HG02759 (cell line): Measurements from ENCODE around the gene RRP8.
A peak's percentile ranks its signal among the peaks of the same experiment; 100 is the strongest.

Experiments
- ATAC-seq: cut with Tn5 transposase; IDR thresholded peaks from one replicate; pipeline ENCODE4 v1.9.1; 2021; ENCODE audit warnings: mild to moderate bottlenecking, moderate library complexity; ENCODE audit not compliant: unreplicated experiment

RRP8 gene

GRCh38 chr11:6604790-6605189 lies 1.4 kb upstream of the RRP8 start:
- ATAC-seq, result no peak

DNA sequence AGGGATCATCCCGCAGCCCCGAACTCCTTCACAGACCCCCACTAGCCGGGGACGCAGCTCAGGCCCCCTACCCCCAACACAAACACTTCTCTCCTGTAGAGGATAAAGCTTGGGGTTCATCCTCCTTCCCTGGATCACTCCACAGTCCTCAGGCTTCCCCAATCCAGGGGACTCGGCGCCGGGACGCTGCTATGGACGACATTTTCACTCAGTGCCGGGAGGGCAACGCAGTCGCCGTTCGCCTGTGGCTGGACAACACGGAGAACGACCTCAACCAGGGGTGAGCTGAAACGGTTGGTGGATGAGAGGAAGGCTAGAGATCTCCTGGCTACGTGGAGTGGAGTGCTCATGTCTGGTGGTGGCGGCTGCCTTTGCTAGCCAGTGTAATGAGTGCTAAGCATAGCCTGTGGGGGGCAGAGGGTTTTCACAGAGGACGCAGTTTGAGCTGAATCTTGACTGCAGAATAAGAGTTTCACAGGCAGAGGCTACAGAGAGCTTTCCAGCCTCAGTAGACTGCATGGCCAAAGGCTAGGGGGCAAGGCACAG lies 738 bp upstream of the RRP8 start:
- ATAC-seq, result peak; percentile 36

DNA sequence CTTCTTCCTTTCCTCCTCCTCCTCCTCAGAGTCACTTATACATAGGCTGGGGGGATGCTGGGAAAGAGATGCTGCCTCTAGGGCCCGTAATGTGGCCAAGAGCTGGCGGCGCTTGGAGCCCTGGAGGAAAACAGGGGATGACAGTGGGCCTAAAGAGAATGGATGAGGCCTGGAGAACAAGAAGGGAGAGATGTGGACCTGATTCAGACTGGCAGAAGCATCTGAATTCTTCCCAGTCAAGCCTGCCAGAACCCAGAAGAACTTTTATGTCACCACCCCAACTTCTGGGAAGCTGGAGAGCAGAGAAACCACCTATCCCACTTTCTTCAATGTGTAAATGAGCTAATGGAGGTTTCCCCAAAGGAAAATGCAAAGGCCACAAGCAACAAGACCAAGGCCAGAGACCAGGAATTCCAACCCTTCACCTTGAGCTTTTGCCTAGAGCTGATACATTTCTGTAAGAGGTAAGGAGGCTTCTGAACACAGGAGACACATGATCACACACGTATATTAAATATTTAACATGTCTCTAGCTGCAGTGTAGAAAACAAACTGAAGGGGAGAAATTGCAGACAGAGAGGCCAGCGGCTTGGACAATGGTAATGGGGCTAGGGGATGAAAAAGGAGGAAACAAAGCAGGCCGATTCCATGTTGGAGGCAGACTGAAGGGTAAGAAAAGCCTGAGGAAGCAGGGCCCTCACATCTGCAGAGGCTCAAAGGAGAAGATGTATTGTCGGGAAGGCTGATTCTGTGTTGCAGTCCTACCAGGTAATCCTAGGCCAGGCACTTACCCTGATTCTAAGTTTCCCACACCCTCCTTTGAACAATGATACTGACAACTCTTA lies 1.1 kb downstream of the RRP8 start:
- no peak for ATAC-seq

GRCh38 chr11:6601041-6601461 lies 2.4 kb downstream of the RRP8 start:
- ATAC-seq, result no peak

- no peak for ATAC-seq
These were observed 3.5 kb downstream of the RRP8 start for GRCh38 chr11:6599881-6600390.

GRCh38 chr11:6599449-6599848 lies 4.0 kb downstream of the RRP8 start:
- ATAC-seq, result no peak

- no peak for ATAC-seq
These were observed 4.9 kb downstream of the RRP8 start for GRCh38 chr11:6598555-6598954.

GRCh38 chr11:6596239-6596877 lies 7.1 kb downstream of the RRP8 start:
- ATAC-seq, result no peak

DNA sequence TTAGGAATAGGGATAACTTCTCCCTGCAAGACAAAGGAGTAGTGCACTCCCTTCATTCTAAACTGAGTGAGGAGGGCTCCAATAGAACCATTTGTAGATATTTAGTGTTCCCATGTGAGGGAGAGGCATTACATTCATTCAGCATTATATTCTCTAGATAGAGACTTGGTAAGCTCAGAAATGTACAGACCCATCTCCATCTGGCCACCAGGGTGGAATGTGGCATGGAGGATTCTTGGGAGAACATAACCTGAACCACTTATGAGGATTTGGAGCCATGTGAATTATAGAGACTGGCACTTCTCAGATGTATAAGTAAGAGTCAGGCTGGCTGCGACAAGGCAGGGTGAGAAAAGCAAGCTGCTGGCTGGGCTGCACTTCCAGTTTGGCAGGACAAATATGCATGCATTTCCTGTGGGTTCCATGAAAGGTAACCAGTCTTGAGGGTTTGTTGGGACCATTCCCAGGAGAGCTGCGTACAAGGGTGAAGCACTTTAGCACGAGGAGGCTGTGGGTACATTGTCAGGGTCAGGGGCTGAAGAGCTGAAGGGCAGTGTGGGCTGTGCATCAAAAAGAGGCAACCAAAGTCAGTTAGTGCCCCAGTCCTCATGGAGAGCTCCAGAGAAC lies 9.2 kb downstream of the RRP8 start:
- no peak for ATAC-seq

DNA sequence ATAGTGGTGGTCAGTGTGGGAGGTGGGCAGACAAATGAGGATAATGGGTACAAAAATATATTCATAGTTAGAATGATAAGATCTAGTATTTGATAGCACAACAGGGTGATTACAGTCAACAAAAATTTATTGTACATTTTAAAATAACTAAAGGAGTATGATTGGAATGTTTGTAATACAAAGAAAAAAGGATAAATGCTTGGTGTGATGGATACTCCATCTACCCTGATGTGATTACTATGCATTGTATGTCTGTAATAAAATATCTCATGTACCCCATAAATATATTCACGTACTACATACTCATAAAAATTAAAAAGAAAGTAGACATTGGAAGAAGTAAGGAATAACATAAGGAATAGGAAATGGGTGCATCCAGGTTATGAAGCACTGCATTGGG lies 15.4 kb downstream of the RRP8 start:
- no peak for ATAC-seq

DNA sequence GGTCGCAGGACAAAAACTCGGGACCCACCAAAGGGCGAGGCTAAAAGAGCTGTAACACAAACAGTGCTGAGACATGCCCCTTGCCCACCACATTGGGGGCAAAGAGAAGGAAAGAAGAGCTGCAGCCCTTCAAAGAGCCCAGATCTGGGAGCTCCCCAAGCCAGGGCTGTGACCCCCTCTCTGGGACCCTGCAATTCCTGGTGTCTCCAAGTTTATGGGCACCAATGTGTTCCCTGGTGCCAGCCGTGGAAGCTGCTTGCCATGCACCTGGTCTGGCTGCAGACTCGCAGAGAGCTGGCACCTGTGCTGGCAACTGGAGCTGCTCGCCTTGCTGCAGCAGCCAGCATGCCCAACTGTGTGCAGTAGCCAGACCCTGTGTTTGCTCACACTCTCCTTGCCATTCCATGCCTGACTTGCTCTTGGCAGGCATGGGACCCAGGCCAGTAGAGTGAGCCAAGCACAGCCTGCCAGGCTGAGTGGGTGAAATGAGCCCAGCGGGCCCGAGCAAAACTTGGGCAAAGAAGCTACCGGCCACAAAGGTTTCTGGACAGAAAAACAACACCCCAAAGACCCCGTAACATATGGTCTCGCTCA lies 16.0 kb downstream of the RRP8 start:
- ATAC-seq, result no peak

GRCh38 chr11:6586434-6587359 lies 16.7 kb downstream of the RRP8 start:
- ATAC-seq, result no peak

GRCh38 chr11:6584528-6584927 lies 18.9 kb downstream of the RRP8 start:
- no peak for ATAC-seq

DNA sequence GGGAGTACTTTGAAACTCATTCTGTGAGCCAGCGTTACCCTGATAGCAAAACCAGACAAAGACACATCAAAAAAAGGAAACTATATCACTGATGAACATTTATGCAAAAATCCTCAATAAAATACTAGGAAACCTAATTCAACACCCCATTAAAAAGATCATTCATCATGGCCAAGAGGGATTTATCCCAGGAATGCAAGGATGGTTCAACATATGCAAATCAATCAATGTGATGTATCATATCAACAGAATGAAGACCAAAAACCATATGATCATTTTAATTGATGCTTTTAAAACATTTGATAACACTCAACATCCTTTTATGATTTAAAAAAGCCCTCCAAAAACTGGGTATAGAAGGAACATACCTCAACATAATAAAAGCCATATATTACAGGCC lies 19.8 kb downstream of the RRP8 start:
- no peak for ATAC-seq

DNA sequence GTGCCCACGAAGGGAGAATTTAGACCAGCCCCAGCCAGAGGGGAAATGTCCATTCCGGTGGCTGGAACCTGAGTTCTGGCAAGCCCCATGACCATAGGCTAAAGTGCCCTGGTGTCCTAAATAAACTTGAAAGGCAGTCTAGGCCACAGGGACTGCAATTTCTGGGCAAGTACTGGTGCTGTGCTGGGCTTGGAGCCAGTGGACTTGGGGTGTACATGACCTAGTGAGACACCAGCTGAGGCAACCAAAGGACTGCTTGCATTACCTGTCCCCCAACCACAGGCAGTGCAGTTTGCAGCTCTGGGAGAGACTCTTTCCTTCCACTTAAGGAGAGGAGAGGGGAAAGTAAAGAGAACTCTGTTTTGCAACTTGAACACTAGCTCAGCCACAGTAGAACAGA lies 23.7 kb downstream of the RRP8 start:
- ATAC-seq, result no peak

DNA sequence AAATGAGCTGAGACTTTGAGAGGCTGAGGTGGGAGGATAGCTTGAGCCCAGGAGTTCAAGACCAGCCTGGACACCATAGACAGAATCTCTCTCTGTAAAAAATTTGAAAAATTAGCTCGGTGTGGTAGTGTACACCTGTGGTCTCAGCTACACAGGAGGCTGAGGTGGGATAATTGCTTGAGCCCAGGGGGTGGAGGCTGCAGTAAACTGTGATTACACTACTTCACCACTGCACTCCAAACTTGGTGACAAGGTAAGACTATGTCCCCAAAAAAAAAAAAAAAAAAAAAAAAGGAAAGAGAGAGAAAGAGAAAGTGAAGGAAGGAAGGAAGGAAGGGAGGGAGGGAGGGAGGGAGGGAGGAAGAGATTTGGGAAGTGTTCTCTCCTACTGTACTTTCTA lies 25.3 kb downstream of the RRP8 start:
- no peak for ATAC-seq

DNA sequence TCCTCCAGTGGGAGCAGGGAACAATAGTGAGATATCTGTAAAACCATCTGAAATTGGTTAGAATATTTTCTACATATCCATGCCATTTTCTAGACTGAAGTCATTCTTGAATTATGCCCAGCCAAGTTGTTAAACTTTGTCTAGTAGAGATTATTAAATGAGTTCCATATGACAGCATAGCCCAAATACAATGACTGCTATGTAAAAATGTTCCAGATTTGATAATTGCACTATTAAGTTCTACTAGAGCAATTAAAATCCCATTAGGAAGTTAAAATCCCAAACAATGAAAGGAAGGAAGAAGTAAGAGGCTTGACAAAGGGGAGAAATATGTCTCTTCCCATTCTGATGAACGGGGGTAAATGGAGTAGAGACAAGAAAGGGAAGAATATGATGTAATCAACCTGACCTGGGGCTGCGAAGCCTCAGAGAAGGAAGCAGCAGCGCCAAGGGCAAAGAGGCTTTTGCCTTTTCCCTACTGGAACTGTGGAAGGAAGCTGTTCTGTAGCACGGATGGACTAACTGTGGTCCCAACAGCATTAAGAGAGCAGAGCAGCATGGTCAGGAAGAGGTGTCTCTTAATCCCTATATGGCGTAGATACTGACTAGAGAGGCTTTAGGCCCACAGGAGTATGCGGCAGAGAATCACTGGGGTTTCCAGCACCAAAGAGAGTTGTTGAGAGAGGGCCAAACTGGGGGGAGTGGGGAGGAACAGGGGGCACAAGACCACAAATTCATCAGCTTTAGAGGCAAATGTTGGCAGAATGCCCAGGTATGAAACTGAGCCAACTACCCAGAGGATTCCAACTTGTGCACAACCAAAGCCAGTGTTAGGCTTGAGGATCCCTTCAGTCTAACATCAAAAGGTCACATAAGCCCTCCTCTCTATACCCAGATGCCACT lies 26.7 kb downstream of the RRP8 start:
- no peak for ATAC-seq

DNA sequence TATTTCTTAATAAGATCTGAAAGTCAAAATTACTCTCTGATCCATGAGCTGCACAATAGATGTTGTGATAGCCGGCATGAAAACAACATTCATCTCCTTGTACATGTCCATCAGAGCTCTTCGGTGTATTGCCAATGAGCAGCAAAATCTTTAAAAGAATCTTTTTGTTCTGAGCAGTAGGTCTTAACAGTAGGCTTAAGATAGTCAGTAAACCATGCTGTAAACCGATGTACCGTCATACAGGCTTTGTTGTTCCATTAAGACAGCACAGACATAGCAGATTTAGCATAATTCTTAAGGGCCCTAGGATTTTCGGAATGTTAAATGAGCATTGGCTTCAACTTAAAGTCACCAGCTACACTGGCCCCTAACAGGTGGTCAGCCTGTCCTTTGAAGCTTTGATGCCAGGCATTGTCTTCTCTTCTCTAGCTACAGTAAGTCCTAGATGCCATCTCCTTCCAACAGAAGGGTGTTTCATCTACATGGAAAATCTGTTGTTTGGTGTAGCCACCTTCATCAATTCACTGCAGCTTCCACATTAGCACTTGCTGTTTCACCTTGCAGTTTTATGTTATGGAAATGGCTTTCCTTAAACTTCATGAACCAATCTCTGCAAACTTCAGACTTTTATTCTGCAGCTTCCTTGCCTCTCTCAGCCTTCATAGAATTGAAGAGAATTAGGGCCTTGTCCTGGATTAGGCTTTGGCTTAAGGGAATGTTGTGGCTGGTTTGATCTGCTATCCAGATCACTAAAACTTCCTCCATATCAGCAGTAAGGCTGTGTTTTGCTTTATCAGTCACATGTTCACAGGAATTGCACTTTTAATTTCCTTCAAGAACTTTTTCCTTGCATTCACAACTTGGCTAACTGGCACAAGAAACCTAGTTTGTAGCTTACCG lies 28.4 kb downstream of the RRP8 start:
- ATAC-seq, result no peak
